Astrocyte (in vitro differentiated cells and primary cell): ENCODE results near the gene CPNE5. TPM values are rescaled to one million over a fixed set of nuclear protein-coding genes. Genes with fewer than 3 reads are reported as not detected.

Source experiments
- DNase-seq: peaks from one replicate; pipeline ENCODE4 v3.0.0-alpha.2; 2010; ENCODE audit warnings: low read depth
- FAIRE-seq: peaks from 2 replicates; lab custom pipeline; 2011; peaks lifted over from hg19 to GRCh38; lab: Jason Lieb, UNC
- H2AFZ ChIP-seq: 2 replicates; pipeline ENCODE4 v1.6.0; 2012; ENCODE audit warnings: low read depth, low read length, inconsistent platforms
- H3K27ac ChIP-seq: 2 replicates; pipeline ENCODE4 v1.5.1; 2011; ENCODE audit warnings: low read depth, low read length, inconsistent platforms
- H3K27me3 ChIP-seq: 2 replicates; pipeline ENCODE4 v1.6.0; 2011; ENCODE audit warnings: low read length, inconsistent platforms; ENCODE audit not compliant: insufficient read depth
- H3K36me3 ChIP-seq: 2 replicates; pipeline ENCODE4 v1.5.1; 2011; ENCODE audit warnings: low read length, inconsistent platforms; ENCODE audit not compliant: insufficient read depth
- H3K4me1 ChIP-seq: 2 replicates; pipeline ENCODE4 v1.5.1; 2011; ENCODE audit warnings: low read length, inconsistent platforms; ENCODE audit not compliant: insufficient read depth
- H3K4me2 ChIP-seq: 2 replicates; pipeline ENCODE4 v1.6.0; 2012; ENCODE audit warnings: low read length, inconsistent platforms
- H3K4me3 ChIP-seq: 2 replicates; pipeline ENCODE4 v1.5.1; 2011; ENCODE audit warnings: low read depth, mild to moderate bottlenecking, low read length, inconsistent platforms; ENCODE audit not compliant: insufficient read depth
- H3K79me2 ChIP-seq: 2 replicates; pipeline ENCODE4 v1.6.0; 2012; ENCODE audit warnings: mild to moderate bottlenecking, low read length, inconsistent platforms; ENCODE audit not compliant: insufficient read depth
- H3K9ac ChIP-seq: 2 replicates; pipeline ENCODE4 v1.6.0; 2012; ENCODE audit warnings: mild to moderate bottlenecking, low read length, inconsistent platforms
- H3K9me3 ChIP-seq: 2 replicates; pipeline ENCODE4 v1.5.1; 2012; ENCODE audit warnings: low read depth, mild to moderate bottlenecking, low read length, inconsistent platforms; ENCODE audit not compliant: insufficient read depth
- H4K20me1 ChIP-seq: 2 replicates; pipeline ENCODE4 v1.6.0; 2012; ENCODE audit warnings: low read length, inconsistent platforms; ENCODE audit not compliant: insufficient read depth
- H3K27ac Mint-ChIP-seq: one replicate; pipeline ENCODE4 v1.8.0; 2021; ENCODE audit warnings: mild to moderate bottlenecking, mixed read lengths; ENCODE audit not compliant: unreplicated experiment
- H3K27me3 Mint-ChIP-seq: one replicate; pipeline ENCODE4 v1.8.0; 2021; ENCODE audit warnings: low read depth, mixed read lengths; ENCODE audit not compliant: unreplicated experiment
- H3K36me3 Mint-ChIP-seq: one replicate; pipeline ENCODE4 v1.8.0; 2021; ENCODE audit warnings: low read depth, mixed read lengths; ENCODE audit not compliant: unreplicated experiment
- H3K4me1 Mint-ChIP-seq: one replicate; pipeline ENCODE4 v1.8.0; 2021; ENCODE audit warnings: low read depth, mixed read lengths; ENCODE audit not compliant: unreplicated experiment
- H3K4me3 Mint-ChIP-seq: one replicate; pipeline ENCODE4 v1.8.0; 2021; ENCODE audit warnings: mild to moderate bottlenecking, moderate library complexity, mixed read lengths; ENCODE audit not compliant: unreplicated experiment
- H3K9me3 Mint-ChIP-seq: one replicate; pipeline ENCODE4 v1.8.0; 2021; ENCODE audit warnings: mild to moderate bottlenecking, mixed read lengths; ENCODE audit not compliant: unreplicated experiment
- CTCF ChIP-seq: IDR thresholded peaks from 2 replicates; pipeline ENCODE4 v1.5.1; 2011; ENCODE audit warnings: low read depth, mild to moderate bottlenecking, inconsistent platforms, low read length, moderate library complexity; ENCODE audit not compliant: insufficient read depth
- EZH2 ChIP-seq: IDR thresholded peaks from 2 replicates; pipeline ENCODE4 v1.6.1; 2012; ENCODE audit warnings: mild to moderate bottlenecking, low read length, inconsistent platforms; ENCODE audit not compliant: insufficient read depth
- total RNA-seq: library from RNA; stranded (reverse); gene quantifications from 2 replicates; pipeline ENCODE4 v1.2.1, GENCODE V29; 2021

Gene CPNE5
- total RNA-seq, 1 donor from 2014 or later = 0.11 TPM

- Histone ChIP-seq H3K4me1 (no peaks in the 10 kb centered on the region), H3K9ac (no peak within 1 kb of the TSS), H3K4me3 (no peak within 1 kb of the TSS), H3K27ac (no peak within 1 kb of the TSS), H3K4me2 (no peak within 1 kb of the TSS), H4K20me1 (no peaks in the 10 kb centered on the region), H3K79me2 (no peaks in the 10 kb centered on the region), H3K9me3 (no peaks in the 10 kb centered on the region), H3K27me3 (no peaks in the 10 kb centered on the region), H3K36me3 (no peaks in the 10 kb centered on the region), H2AFZ (no peak within 1 kb of the TSS)
- TF ChIP-seq CTCF (no peak), EZH2 (no peak)
- DNase-seq (no peak), FAIRE-seq (no peak)
- peaks cover 2% of the 10 kb centered on the region for H3K36me3 Mint-ChIP-seq
- H3K4me1 Mint-ChIP-seq = peaks cover 4% of the 10 kb centered on the region
- H3K27me3 Mint-ChIP-seq = peaks cover 35% of the 10 kb centered on the region
- H3K9me3 Mint-ChIP-seq = no peaks in the 10 kb centered on the region
- H3K27ac Mint-ChIP-seq = no peak within 1 kb of the TSS
- peak within 1 kb of the TSS; percentile 17 for H3K4me3 Mint-ChIP-seq
These were observed 141.8 kb downstream of the CPNE5 start, which contains the start of gene RAB44 for GRCh38 chr6:36697481-36697903. Gene RAB44, plus strand, starts transcription at chr6:36697826. Its CDS starts 6,410 bp downstream, at chr6:36704236.

GRCh38 chr6:36695414-36695813 lies 143.8 kb downstream of the CPNE5 start:
- no peak for FAIRE-seq
- H3K4me2 ChIP-seq = no peak overlapping the region
- Mint-ChIP-seq H3K4me3 (no peak overlapping the region), H3K27me3 (peaks cover 24% of the 10 kb centered on the region), H3K27ac (no peak overlapping the region), H3K36me3 (peaks cover 2% of the 10 kb centered on the region), H3K4me1 (no peaks in the 10 kb centered on the region), H3K9me3 (no peaks in the 10 kb centered on the region)
- no peak for TF ChIP-seq CTCF
- TF ChIP-seq EZH2 = no peak
- no peak for DNase-seq
- H3K27me3 ChIP-seq = no peaks in the 10 kb centered on the region
- H3K79me2 ChIP-seq = no peaks in the 10 kb centered on the region
- no peaks in the 10 kb centered on the region for H4K20me1 ChIP-seq
- no peak overlapping the region for H3K27ac ChIP-seq
- H3K9ac ChIP-seq = no peak overlapping the region
- H3K9me3 ChIP-seq = no peaks in the 10 kb centered on the region
- H3K36me3 ChIP-seq = no peaks in the 10 kb centered on the region
- H2AFZ ChIP-seq = no peak overlapping the region
- H3K4me1 ChIP-seq = no peaks in the 10 kb centered on the region
- no peak overlapping the region for H3K4me3 ChIP-seq

GRCh38 chr6:36694616-36695015 lies 144.6 kb downstream of the CPNE5 start:
- Mint-ChIP-seq H3K27ac (no peak overlapping the region), H3K36me3 (peaks cover 2% of the 10 kb centered on the region)
- DNase-seq = no peak

More at GRCh38 chr6:36694616-36695015, 144.6 kb downstream of the CPNE5 start:
- H3K9me3 ChIP-seq = no peaks in the 10 kb centered on the region
- H3K27ac ChIP-seq = no peak overlapping the region
- H3K79me2 ChIP-seq = no peaks in the 10 kb centered on the region
- Mint-ChIP-seq H3K9me3 (no peaks in the 10 kb centered on the region), H3K4me3 (no peak overlapping the region), H3K27me3 (peaks cover 20% of the 10 kb centered on the region), H3K4me1 (no peaks in the 10 kb centered on the region)
- H3K36me3 ChIP-seq = no peaks in the 10 kb centered on the region
- TF ChIP-seq CTCF (no peak), EZH2 (no peak)
- FAIRE-seq = no peak
- no peak overlapping the region for H2AFZ ChIP-seq
- peaks cover 2% of the 10 kb centered on the region for H4K20me1 ChIP-seq
- H3K27me3 ChIP-seq = no peaks in the 10 kb centered on the region
- no peaks in the 10 kb centered on the region for H3K4me1 ChIP-seq
- no peak overlapping the region for H3K4me2 ChIP-seq
- no peak overlapping the region for H3K4me3 ChIP-seq
- H3K9ac ChIP-seq = no peak overlapping the region
